ENCODE data around the gene MTFMT.

Gene MTFMT

DNA sequence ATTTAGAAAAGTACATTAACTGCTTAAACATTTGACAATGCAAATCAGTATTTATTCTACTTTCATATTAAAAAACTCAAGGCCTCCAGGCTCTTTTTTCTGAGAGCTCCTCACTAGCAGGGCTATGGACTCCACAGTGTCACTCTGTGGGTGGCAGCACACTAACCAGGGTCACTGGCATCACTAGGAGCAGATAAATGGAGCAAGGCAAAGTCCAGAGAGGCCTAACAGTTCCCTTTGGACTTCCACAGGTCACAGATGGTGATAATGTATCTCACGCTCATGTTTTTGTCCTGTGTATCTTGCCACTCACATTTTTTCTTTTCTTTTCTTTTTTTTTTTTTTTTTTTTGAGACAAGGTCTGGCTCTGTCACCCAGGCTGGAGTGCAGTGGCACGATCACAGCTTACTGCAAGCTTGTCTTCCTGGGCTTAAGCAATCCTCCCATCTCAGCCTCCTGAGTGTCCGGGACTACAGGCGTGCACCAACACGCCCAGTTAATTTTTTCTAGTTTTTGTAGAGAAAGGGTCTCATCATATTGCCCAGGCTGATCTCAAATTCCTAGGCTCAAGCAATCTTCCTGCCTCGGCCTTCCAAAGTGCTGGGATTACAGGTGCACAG is 47.5 kb downstream of the MTFMT start:
- DNase-seq = no peak

DNA sequence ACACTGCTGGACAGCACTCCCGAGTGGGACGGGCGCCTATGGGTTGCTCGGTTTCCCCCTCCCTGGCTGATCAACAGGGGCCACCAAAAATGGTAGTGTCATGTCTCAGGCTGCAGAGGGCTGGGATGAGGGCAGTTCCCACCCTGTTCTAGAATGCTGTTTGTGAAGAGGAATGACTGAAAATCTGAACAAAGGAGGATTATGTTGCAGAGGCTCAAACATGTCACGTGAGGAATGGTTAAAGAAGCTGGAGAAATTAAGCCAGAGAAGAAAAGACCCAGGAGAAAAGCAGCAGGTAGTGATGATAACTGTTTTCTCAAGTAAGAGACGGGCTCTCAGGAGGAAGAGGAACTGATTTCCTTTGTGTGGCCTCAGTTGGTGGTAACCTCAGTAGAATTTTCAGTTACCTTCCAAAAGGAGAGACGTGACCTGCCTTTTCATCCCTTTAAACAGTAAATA is 50.2 kb downstream of the MTFMT start:
- DNase-seq = no peak

DNA sequence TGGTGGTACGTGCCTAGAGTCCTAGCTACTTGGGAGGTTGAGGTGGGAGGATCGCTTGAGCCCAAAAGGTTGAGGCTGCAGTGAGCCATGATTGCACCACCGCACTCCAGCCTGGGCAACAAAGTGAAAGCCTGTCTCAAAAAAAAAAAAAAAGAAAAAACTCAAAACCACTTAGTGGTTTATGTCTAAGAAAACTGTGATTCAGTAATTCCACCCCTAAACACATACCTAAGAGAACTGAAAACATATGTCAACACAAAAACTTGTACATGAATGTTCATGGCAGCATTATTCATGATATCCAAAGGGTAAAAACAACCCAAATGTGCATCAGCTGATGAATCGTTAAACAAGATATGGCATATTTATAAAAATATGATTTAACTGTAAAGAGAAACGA is 54.0 kb downstream of the MTFMT start:
- DNase-seq = no peak

DNA sequence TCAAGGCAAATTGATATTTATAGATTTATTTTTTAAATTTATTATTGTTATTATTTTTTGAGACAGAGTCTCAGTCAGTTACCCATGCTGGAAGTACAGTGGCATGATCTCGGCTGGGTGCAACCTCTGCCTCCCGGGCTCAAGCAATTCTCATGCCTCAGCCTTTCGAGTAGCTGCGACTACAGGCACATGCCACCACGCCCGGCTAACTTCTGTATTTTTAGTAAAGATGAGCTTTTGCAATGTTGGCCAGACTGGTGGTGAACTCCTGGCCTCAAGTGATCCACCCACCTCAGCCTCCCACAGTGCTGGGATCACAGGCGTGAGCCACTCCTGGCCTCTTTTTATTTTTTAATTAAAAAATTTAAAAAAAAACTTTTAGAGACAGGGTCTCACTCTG is 58.7 kb downstream of the MTFMT start:
- DNase-seq = no peak

DNA sequence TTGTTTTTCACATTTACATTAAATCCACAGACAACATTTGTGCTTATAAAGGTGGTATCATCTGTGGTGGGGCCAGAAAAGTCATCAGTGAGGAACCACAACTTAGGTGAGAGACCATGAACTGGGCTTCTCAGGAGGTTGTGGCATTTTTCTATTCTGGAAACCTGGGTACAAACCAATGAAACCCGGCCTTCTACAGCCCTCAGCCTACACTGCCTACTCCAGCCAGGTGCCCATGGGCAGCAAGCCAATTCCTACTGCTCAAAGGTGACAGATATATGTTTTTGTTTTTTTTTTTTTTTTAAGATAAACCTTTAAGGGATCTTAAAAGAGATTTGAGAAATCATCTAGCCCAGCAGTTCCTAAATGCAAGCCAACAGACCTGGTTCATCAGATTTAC is 60.0 kb downstream of the MTFMT start:
- no peak for DNase-seq

DNA sequence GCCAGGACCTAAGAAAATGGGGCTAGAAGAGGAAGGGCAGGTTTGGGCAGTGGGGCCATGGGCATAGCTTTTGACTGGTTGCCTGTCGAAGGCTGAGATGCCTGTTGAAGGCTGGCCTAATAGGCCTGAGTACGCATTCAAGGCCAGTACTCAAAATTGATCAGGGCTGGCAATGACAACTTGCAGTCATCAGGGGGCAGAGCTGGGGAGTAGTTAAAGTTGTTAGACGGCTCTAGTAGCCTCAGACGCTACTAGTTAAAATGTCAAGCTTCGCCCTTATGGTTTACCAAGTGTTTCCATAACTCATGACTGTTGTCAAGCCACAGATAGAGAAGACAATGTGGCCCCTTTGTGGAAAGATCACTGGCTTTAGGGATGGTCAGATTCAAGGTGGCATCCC is 68.4 kb downstream of the MTFMT start:
- no peak for DNase-seq

DNA sequence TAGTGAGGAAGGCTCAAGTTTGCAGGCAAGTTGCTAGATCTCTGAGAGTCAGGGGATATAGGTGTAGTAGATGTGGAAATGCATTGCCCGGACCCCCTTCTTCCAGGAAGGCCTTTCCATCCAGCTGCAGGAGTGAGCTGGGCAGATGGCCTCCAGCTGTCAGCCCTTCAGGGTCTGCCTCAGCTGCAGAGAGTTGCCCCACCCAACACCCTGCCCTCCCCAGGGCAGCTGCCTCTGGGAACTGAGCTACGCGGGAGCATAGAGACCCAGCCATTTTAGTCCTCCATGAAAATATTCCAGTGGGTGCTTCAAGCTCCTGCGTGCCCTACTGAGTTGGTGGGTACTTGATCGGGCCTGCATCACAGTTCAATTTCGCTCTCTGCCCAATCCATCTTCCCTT is 69.3 kb downstream of the MTFMT start:
- no peak for DNase-seq

DNA sequence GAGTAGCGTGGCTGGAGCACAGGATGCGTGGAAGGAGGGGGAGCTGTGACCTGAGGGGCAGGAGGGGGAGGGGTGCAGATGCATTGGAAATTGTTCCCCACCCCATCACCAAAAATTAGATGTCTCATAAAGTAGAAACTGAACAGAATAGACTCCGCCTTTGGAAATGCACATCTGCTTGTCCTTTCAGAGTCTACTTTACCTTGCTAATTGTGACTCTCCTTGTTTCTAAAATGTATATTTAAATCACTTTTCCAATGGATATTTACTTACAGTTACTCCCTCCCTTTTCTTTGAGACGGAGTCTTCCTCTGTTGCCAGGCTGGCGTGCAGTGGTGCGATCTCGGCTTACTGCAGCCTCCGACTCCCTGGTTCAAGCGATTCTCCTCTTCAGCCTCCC is 70.3 kb downstream of the MTFMT start:
- DNase-seq = no peak

DNA sequence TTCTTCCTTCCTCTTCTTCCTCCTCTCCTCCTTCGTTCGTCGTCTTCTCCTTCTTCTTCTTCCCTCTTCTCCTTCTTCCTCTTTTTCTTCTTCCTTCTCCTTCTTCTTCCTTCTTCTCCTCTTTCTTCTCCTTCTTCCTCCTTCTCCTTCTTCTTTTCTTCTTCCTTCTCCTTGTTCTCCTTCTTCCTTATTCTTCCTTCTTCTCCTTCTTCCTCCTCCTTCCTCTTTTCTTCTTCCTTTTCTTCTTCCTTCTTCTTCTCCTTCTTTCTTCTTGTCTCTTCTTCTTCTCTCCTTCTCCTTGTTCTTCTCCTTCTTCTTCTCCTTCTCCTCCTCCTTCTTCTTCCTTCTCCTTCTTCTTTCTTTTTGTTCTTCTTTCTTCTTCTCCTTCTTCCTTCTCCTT is 75.0 kb downstream of the MTFMT start:
- DNase-seq = no peak

DNA sequence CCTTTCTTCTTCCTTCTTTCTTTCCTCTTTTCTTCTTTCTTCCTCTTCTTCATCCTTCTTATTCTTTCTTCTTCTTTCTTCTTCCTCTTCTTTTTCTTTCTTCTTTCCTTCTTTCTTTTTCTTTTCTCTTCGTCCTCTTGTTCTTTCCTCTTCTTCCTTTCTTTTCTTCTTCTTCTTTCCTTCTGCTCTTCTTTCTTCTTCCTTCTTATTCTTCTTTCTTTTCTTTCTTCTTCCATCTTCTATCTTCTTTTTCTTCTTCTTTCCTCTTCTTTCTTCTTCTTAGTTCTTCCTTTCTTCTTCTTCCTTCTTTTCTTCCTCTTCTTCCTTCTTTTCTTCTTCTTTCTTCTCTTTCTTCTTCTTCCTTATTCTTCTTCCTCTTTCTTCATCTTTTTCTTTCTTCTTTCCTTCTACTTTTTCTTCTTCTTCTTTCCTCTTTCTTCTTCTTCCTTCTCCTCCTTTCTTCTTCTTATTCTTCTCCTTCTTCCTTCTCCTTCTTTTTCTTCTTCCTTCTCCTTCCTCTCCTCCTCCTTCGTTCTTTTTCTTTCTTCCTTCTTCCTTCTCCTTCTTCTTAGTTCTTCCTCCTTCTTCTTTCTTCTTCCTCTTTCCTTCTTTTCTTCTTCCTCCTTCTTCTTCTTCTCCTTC is 77.5 kb downstream of the MTFMT start:
- DNase-seq = no peak

Measured in CD4-positive, alpha-beta T cell treated with Interleukin-12 subunit alpha and Interleukin-12 subunit beta, for 1 hour (primary cell).